Keratinocyte (primary cell): ENCODE data around the gene RAB3GAP2. TPM values are rescaled to one million over a fixed set of nuclear protein-coding genes. Genes with fewer than 3 reads are reported as not detected.

ENCODE experiments used
- DNase-seq: peaks from one replicate; pipeline ENCODE4 v3.0.0-alpha.2; 2011; ENCODE audit warnings: low read depth, missing footprints, low spot score
- FAIRE-seq: peaks from 2 replicates; lab custom pipeline; 2011; peaks lifted over from hg19 to GRCh38; lab: Jason Lieb, UNC
- H2AFZ ChIP-seq: 2 replicates; pipeline ENCODE4 v1.6.0; 2012; ENCODE audit warnings: low read length, control low read depth, inconsistent platforms; ENCODE audit not compliant: control insufficient read depth
- H3K27ac ChIP-seq: 2 replicates; pipeline ENCODE4 v1.5.1; 2011; ENCODE audit warnings: low read length; ENCODE audit not compliant: control insufficient read depth, insufficient read depth
- H3K27me3 ChIP-seq: 3 replicates; pipeline ENCODE4 v1.6.0; 2011; ENCODE audit warnings: low read length; ENCODE audit not compliant: control insufficient read depth, insufficient read depth; ENCODE audit errors: extremely low read depth
- H3K36me3 ChIP-seq, 2 experiments: 2 replicates in 1 of 2; 3 replicates in 1 of 2; pipeline ENCODE4 v1.5.1; 2011; ENCODE audit warnings: low read length in 2 of 2, mild to moderate bottlenecking in 1 of 2; ENCODE audit not compliant: control insufficient read depth in 2 of 2, insufficient read depth in 2 of 2; ENCODE audit errors: extremely low read depth in 1 of 2
- H3K4me1 ChIP-seq: 3 replicates; pipeline ENCODE4 v1.5.1; 2011; ENCODE audit warnings: low read length; ENCODE audit not compliant: control insufficient read depth, insufficient read depth; ENCODE audit errors: extremely low read depth
- H3K4me2 ChIP-seq: 3 replicates; pipeline ENCODE4 v1.6.0; 2011; ENCODE audit warnings: low read depth, low read length; ENCODE audit not compliant: control insufficient read depth, insufficient read depth; ENCODE audit errors: extremely low read depth
- H3K4me3 ChIP-seq, 3 experiments: fragments of 200-600 bp in 1 of 3; sonication (generic) in 1 of 3; 2 replicates in 2 of 3; 3 replicates in 1 of 3; pipeline ENCODE4 v1.5.1; 2011 to 2016; ENCODE audit warnings: low read length in 3 of 3, mild to moderate bottlenecking in 3 of 3, control low read depth in 2 of 3, inconsistent platforms in 1 of 3, low read depth in 1 of 3, mixed read lengths in 1 of 3, mixed run types in 1 of 3, moderate library complexity in 1 of 3; ENCODE audit not compliant: control insufficient read depth in 2 of 3, insufficient read depth in 2 of 3; ENCODE audit errors: extremely low read depth in 1 of 3
- H3K79me2 ChIP-seq: 2 replicates; pipeline ENCODE4 v1.6.0; 2012; ENCODE audit warnings: low read length; ENCODE audit not compliant: control insufficient read depth, insufficient read depth
- H3K9ac ChIP-seq: 3 replicates; pipeline ENCODE4 v1.6.0; 2011; ENCODE audit warnings: low read length; ENCODE audit not compliant: control insufficient read depth, insufficient read depth; ENCODE audit errors: extremely low read depth
- H3K9me1 ChIP-seq: 3 replicates; pipeline ENCODE4 v1.6.0; 2011; ENCODE audit warnings: low read length; ENCODE audit not compliant: control insufficient read depth, insufficient read depth; ENCODE audit errors: extremely low read depth
- H3K9me3 ChIP-seq: 2 replicates; pipeline ENCODE4 v1.5.1; 2012; ENCODE audit warnings: low read depth, low read length; ENCODE audit not compliant: control insufficient read depth
- H4K20me1 ChIP-seq: 3 replicates; pipeline ENCODE4 v1.6.0; 2011; ENCODE audit warnings: low read length; ENCODE audit not compliant: control insufficient read depth, insufficient read depth; ENCODE audit errors: extremely low read depth
- EZH2 ChIP-seq: IDR thresholded peaks from one replicate; pipeline ENCODE4 v1.6.1; 2012; ENCODE audit warnings: inconsistent platforms, mild to moderate bottlenecking, low read length, moderate library complexity
- dilution Hi-C: fragments of 300-500 bp; cut with MboI; formaldehyde crosslinking; loops from one replicate; pipeline ENCODE4 v1.7.0; 2020; ENCODE audit warnings: low sequenced_read_pairs; ENCODE audit not compliant: extremely low pct_ligation_motif_present
- polyA plus RNA-seq, 5 experiments: library from polyadenylated mRNA; depleted of rRNA in 3 of 5; stranded (reverse) in 3 of 5; stranded (forward) in 1 of 5; unstranded in 1 of 5; fragments of >200 nt; gene quantifications; 1 replicate in 1 of 5; 2 replicates in 3 of 5; 3 replicates in 1 of 5; pipeline versions ENCODE4 v1.2.1 to v1.2.3, GENCODE V29; 2011 to 2012; ENCODE audit warnings: missing spikeins in 2 of 5, low read depth in 1 of 5, low replicate concordance in 1 of 5
- TF ChIP-seq, protein P1 (sequence below), 3 experiments: IDR thresholded peaks in 1 of 3; conservative IDR thresholded peaks in 1 of 3; optimal IDR thresholded peaks in 1 of 3; 2 replicates in 2 of 3; 3 replicates in 1 of 3; pipeline versions ENCODE3 to v1.5.1; 2011; ENCODE audit warnings: low read length in 3 of 3, mild to moderate bottlenecking in 3 of 3, moderate library complexity in 2 of 3, control low read depth in 1 of 3, inconsistent platforms in 1 of 3; ENCODE audit not compliant: insufficient read depth in 2 of 3; ENCODE audit errors: extremely low read depth in 1 of 3

RAB3GAP2 gene
- polyA plus RNA-seq, 1 donor (not counting 4 experiments of a cell fraction or from before 2014, with no cell fraction given), result 44.4 TPM

DNA sequence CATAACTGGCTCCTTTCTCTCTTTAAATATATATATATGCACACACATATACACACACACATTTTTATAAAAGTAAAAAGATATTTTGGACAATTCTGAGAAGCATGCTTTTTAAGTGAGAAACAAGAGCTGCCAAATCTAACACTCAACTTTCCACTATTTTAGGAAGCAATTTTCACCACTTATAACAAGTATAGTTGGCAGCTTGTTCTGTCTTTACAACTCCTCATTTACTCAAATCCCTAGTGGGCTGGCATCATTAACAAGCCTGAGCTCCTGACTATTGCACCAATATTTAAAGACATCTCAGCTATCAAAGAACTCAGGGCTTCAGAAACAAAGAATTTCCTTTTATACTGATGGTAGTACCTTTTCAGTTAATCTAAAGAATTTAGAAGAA is 76.6 kb downstream of the RAB3GAP2 start:
- Histone ChIP-seq H3K36me3 (peaks cover 11% of the 10 kb centered on the region in 2 experiments), H2AFZ (no peak overlapping the region), H3K4me2 (no peak overlapping the region), H3K9ac (no peak overlapping the region), H3K9me3 (no peaks in the 10 kb centered on the region), H3K4me1 (no peaks in the 10 kb centered on the region), H3K27me3 (no peaks in the 10 kb centered on the region), H4K20me1 (no peaks in the 10 kb centered on the region), H3K27ac (no peak overlapping the region), H3K9me1 (no peaks in the 10 kb centered on the region), H3K4me3 (no peak overlapping the region), H3K79me2 (no peaks in the 10 kb centered on the region)
- TF ChIP-seq, protein P1, sequence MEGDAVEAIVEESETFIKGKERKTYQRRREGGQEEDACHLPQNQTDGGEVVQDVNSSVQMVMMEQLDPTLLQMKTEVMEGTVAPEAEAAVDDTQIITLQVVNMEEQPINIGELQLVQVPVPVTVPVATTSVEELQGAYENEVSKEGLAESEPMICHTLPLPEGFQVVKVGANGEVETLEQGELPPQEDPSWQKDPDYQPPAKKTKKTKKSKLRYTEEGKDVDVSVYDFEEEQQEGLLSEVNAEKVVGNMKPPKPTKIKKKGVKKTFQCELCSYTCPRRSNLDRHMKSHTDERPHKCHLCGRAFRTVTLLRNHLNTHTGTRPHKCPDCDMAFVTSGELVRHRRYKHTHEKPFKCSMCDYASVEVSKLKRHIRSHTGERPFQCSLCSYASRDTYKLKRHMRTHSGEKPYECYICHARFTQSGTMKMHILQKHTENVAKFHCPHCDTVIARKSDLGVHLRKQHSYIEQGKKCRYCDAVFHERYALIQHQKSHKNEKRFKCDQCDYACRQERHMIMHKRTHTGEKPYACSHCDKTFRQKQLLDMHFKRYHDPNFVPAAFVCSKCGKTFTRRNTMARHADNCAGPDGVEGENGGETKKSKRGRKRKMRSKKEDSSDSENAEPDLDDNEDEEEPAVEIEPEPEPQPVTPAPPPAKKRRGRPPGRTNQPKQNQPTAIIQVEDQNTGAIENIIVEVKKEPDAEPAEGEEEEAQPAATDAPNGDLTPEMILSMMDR (optimal IDR thresholded peaks at IDR 0.05 in 1 of 3, IDR thresholded peaks at IDR 0.05 in 1 of 3, conservative IDR thresholded peaks at IDR 0.05 in 1 of 3; ENCODE audit: extremely low read depth in 1 of 3, insufficient read depth in 2 of 3, low read length in 3 of 3), result no peak
- no peak for TF ChIP-seq EZH2
- dilution Hi-C loops, result no loop called here
- no peak for DNase-seq
- FAIRE-seq, result no peak

DNA sequence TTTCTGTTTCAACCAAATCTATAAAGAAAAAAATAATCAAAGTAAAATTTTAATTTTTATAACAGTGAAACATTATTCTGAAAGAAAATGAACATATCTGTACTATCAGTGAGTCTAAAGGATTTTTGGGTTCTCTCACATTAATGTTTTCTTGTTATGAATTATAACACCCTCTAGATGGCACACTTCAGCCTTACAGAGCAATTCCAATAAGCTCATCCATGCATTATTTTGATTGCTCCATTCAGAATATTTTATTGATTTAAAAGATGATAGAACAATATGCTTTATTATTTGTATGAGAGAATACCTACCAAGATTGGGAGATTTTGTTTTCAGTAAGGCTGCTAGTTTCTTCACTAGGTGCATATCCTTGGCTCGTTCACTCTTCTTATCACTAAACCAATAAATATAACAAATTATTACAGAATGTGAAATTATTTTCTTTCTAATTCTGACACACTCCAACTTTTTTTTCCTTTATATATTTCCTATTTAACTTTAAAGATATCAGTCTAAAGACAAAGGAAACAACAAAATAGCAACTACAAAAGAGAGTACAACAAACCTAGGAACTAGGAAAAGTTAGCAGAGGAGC is 82.4 kb downstream of the RAB3GAP2 start:
- FAIRE-seq, result peak; percentile 39

More for the DNA sequence above, 82.4 kb downstream of the RAB3GAP2 start:
- DNase-seq, result no peak
- H2AFZ ChIP-seq, result no peak overlapping the region
- H3K9ac ChIP-seq, result no peak overlapping the region
- H3K9me3 ChIP-seq, result no peaks in the 10 kb centered on the region
- H3K4me1 ChIP-seq, result no peaks in the 10 kb centered on the region
- H3K4me2 ChIP-seq, result no peak overlapping the region
- H3K4me3 ChIP-seq, result no peak overlapping the region
- H3K27ac ChIP-seq, result no peak overlapping the region
- H3K36me3 ChIP-seq, result peaks cover 9 to 21% of the 10 kb centered on the region in 2 experiments
- no peaks in the 10 kb centered on the region for H3K27me3 ChIP-seq
- H3K79me2 ChIP-seq, result no peaks in the 10 kb centered on the region
- no peaks in the 10 kb centered on the region for H3K9me1 ChIP-seq
- H4K20me1 ChIP-seq, result no peaks in the 10 kb centered on the region
- TF ChIP-seq, protein P1 (optimal IDR thresholded peaks at IDR 0.05 in 1 of 3, IDR thresholded peaks at IDR 0.05 in 1 of 3, conservative IDR thresholded peaks at IDR 0.05 in 1 of 3; ENCODE audit: extremely low read depth in 1 of 3, insufficient read depth in 2 of 3, low read length in 3 of 3), result peak in 1 of 3 experiments; percentile 25
- no peak for TF ChIP-seq EZH2
- dilution Hi-C loops, result no loop called here
